ENCODE measurements around the gene C2CD4A. TPM values are rescaled to one million over a fixed set of nuclear protein-coding genes. Genes with fewer than 3 reads are reported as not detected.
A peak's percentile ranks its signal among the peaks of the same experiment; 100 is the strongest.

C2CD4A gene, protein sequence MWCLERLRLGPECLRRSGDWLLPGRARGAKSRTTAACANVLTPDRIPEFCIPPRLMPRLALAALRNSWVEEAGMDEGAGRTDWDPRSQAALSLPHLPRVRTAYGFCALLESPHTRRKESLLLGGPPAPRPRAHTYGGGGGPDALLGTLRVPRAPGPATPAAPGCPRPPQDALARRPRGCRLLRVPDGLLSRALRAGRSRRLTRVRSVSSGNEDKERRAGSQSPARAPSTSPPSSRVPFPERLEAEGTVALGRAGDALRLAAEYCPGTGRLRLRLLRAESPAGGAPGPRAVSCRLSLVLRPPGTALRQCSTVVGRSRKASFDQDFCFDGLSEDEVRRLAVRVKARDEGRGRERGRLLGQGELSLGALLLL
- total RNA-seq = under 1 TPM; 0.06 to 0.79 TPM
- polyA plus RNA-seq (ENCODE audit: insufficient read length in 2 of 2) = under 1 TPM; 0.78 to 0.86 TPM
- long read RNA-seq, donor 1, partial matches to known transcripts = 0 of 1 reads
- long read RNA-seq, donor 1, other reads (novel, unspliced or antisense) = 0 of 1 reads
- long read RNA-seq, donor 2 = 0 reads
- long read RNA-seq, donor 3 = 0 reads
- long read RNA-seq, donor 4 = 0 reads

GRCh38 chr15:62066663-62067447, at the start of gene C2CD4A:
Gene C2CD4A, plus strand, starts transcription at chr15:62066977. Its CDS starts 637 bp downstream, at chr15:62067614.
- H3K9me3 ChIP-seq (ENCODE audit: control insufficient read depth, insufficient read depth, low read length) = no peaks in the 10 kb centered on the region
- peak within 1 kb of the TSS; percentile 37 for H3K4me3 ChIP-seq (ENCODE audit: low read depth, low read length)
- DNase-seq (ENCODE audit: low read depth in 4 of 6, low spot score in 6 of 6) = peak in 3 of 6 donors; percentile 15 to 79 (median 60)
- WGBS (ENCODE audit: insufficient coverage) = 3% methylated on average over 30 of the region's 33 CpGs
- H3K36me3 ChIP-seq (ENCODE audit: control insufficient read depth, insufficient read depth, low read length) = no peaks in the 10 kb centered on the region
- peaks cover 61% of the 10 kb centered on the region for H3K27me3 ChIP-seq (ENCODE audit: control insufficient read depth, insufficient read depth, low read length)
- H3K4me1 ChIP-seq (ENCODE audit: control insufficient read depth, insufficient read depth, low read length) = peaks cover 10% of the 10 kb centered on the region
- no peak within 1 kb of the TSS for H3K27ac ChIP-seq (ENCODE audit: low read depth, low read length)

DNA sequence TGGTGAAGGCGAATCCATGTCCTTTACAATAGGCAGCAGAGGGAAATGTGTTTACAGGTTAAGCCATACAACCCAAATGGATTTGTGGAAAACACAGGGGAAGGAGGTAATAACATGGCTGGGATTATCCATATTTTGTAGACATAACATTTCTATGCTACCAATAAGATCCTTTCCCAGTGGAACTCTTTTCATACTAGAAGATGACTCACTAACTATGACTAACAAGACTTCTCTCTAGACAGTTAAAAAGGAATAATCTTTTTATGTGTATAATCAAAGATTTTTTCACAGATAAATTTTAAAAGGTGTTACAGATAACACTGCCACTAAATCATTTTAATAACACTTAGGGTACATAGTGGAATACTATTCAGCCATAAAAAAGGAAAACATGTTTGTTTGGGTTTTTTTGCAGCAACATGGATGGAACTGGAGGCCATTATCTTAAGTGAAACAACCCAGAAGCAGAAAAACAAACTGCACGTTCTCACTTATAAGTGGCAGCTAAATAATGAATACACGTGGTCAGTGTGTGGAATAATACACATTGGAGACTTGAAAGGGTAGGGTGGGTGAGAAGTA, 46.1 kb upstream of the C2CD4A start:
- Histone ChIP-seq H3K27me3 (ENCODE audit: control insufficient read depth, insufficient read depth, low read length) (no peaks in the 10 kb centered on the region), H3K36me3 (ENCODE audit: control insufficient read depth, insufficient read depth, low read length) (no peaks in the 10 kb centered on the region), H3K4me1 (ENCODE audit: control insufficient read depth, insufficient read depth, low read length) (no peaks in the 10 kb centered on the region), H3K9me3 (ENCODE audit: control insufficient read depth, insufficient read depth, low read length) (no peaks in the 10 kb centered on the region), H3K4me3 (ENCODE audit: low read depth, low read length) (no peak overlapping the region), H3K27ac (ENCODE audit: low read depth, low read length) (no peak overlapping the region)
- WGBS (ENCODE audit: insufficient coverage) = 100% methylated on average over 1 of the region's 3 CpGs
- DNase-seq (ENCODE audit: low read depth in 4 of 6, low spot score in 6 of 6) = no peak

DNA sequence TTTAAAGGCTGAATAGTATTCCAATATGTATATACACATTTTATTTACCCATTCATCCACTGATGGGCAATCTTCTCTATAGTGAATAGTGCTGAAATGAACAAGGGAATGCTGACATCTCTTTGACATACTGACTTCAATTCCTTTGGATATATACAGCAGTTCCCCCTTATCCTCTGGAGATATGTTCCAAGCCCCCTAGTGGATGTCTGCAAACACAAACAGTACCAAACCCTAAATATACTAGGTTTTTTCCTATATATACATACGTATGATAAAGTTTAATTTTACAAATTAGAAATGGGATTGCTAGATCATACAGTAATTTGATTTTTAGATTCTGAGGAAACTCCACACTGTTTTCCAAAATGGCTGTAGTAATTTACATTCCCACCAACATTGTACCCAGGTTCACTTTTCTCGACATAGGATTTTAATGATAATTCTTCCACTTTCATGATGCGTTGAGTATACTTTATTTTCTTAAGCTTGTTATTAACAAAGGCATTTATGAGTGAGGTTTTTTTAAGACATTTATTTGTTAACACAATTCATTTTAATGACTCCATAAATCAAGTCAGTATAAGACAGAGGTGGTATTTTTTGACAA, 44.7 kb upstream of the C2CD4A start:
- Histone ChIP-seq H3K4me1 (ENCODE audit: control insufficient read depth, insufficient read depth, low read length) (no peaks in the 10 kb centered on the region), H3K27ac (ENCODE audit: low read depth, low read length) (no peak overlapping the region), H3K9me3 (ENCODE audit: control insufficient read depth, insufficient read depth, low read length) (no peaks in the 10 kb centered on the region), H3K27me3 (ENCODE audit: control insufficient read depth, insufficient read depth, low read length) (no peaks in the 10 kb centered on the region), H3K36me3 (ENCODE audit: control insufficient read depth, insufficient read depth, low read length) (no peaks in the 10 kb centered on the region), H3K4me3 (ENCODE audit: low read depth, low read length) (no peak overlapping the region)
- no peak for DNase-seq (ENCODE audit: low read depth in 4 of 6, low spot score in 6 of 6)
- no CpG with 5 or more reads among the region's 3 CpGs for WGBS (ENCODE audit: insufficient coverage)

DNA sequence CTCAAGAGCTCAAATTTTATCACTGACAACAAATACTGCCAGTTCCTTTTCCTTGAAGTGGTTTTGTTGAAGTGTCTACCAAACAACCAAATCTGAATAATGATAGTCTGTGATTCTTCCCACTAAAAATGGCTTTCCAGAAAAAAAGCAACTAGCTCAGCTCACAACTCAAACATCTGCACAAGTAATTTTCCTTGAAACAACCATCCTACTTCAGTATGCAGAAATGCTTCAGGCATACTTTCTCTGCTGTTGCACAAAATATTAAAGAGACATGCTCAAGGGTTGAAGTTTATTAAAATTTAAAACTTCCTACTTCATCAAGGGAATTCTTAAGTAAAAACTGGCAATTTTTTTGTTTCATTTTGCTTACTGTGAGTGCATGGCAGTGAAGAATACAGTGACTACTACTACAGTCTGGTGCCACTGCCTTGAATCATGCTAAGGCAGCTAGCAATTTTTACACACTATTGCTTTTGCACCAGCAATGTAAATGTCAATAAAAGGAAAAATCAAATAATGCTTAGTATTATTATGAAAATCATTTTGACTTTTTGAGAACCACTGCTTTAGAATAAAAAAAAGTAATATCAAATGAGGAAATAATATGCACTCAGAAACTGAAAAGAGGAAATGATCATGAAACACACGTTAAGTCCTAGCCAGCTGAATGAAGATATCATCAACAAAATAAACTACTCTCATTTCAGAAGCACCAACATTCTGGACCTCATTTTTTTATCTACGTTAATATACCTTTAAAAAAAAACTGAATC, 40.1 kb upstream of the C2CD4A start:
- peaks cover 3% of the 10 kb centered on the region for H3K36me3 ChIP-seq (ENCODE audit: control insufficient read depth, insufficient read depth, low read length)
- H3K27ac ChIP-seq (ENCODE audit: low read depth, low read length) = no peak overlapping the region
- no peak overlapping the region for H3K4me3 ChIP-seq (ENCODE audit: low read depth, low read length)
- no peaks in the 10 kb centered on the region for H3K9me3 ChIP-seq (ENCODE audit: control insufficient read depth, insufficient read depth, low read length)
- DNase-seq (ENCODE audit: low read depth in 4 of 6, low spot score in 6 of 6) = peak in 1 of 6 donors; percentile 7
- H3K27me3 ChIP-seq (ENCODE audit: control insufficient read depth, insufficient read depth, low read length) = no peaks in the 10 kb centered on the region
- WGBS (ENCODE audit: insufficient coverage) = 86% methylated on average over 1 of the region's 2 CpGs
- H3K4me1 ChIP-seq (ENCODE audit: control insufficient read depth, insufficient read depth, low read length) = no peaks in the 10 kb centered on the region

DNA sequence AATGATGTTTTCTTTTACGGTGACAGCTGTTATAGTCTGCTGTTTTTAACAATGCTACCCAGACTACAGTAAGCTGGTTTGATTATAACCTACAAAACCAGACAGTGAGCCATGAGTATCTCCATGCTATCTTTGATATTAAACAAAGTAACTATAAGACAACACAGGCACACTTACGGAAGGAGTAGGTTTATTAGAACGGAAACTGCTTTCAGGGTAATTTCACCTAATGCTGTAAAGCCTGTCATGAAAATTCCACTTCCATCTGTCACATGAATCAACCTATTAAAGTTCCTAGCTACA, 39.6 kb upstream of the C2CD4A start:
- Histone ChIP-seq H3K36me3 (ENCODE audit: control insufficient read depth, insufficient read depth, low read length) (peaks cover 3% of the 10 kb centered on the region), H3K4me1 (ENCODE audit: control insufficient read depth, insufficient read depth, low read length) (no peaks in the 10 kb centered on the region), H3K27me3 (ENCODE audit: control insufficient read depth, insufficient read depth, low read length) (no peaks in the 10 kb centered on the region), H3K27ac (ENCODE audit: low read depth, low read length) (no peak overlapping the region), H3K9me3 (ENCODE audit: control insufficient read depth, insufficient read depth, low read length) (no peaks in the 10 kb centered on the region), H3K4me3 (ENCODE audit: low read depth, low read length) (no peak overlapping the region)
- DNase-seq (ENCODE audit: low read depth in 4 of 6, low spot score in 6 of 6) = no peak
- WGBS (ENCODE audit: insufficient coverage) = no CpG with 5 or more reads among the region's 3 CpGs

DNA sequence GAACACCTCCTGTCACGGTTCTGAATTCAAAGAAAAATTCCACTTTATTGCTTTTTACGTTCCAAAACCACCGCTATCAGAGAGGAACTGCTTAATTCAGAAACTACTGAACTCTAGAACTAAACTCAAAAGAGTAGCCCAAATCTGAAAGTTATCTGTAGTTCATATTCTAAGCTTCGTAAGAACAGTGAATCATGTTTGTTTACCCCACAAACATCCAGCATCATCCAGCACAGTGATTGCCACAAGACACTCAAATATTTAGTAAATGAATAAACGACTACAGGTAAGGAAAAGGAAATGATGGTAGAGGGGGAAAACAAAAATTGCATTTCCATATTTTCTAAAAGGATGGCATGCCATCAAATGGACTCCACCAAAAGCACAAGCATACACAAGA, 38.9 kb upstream of the C2CD4A start:
- DNase-seq (ENCODE audit: low read depth in 4 of 6, low spot score in 6 of 6) = no peak
- H3K27ac ChIP-seq (ENCODE audit: low read depth, low read length) = no peak overlapping the region
- no peaks in the 10 kb centered on the region for H3K4me1 ChIP-seq (ENCODE audit: control insufficient read depth, insufficient read depth, low read length)
- no peaks in the 10 kb centered on the region for H3K9me3 ChIP-seq (ENCODE audit: control insufficient read depth, insufficient read depth, low read length)
- no peaks in the 10 kb centered on the region for H3K27me3 ChIP-seq (ENCODE audit: control insufficient read depth, insufficient read depth, low read length)
- H3K36me3 ChIP-seq (ENCODE audit: control insufficient read depth, insufficient read depth, low read length) = peaks cover 3% of the 10 kb centered on the region
- no peak overlapping the region for H3K4me3 ChIP-seq (ENCODE audit: low read depth, low read length)
- 100% methylated on average over 2 of the region's 5 CpGs for WGBS (ENCODE audit: insufficient coverage)

- DNase-seq (ENCODE audit: low read depth in 4 of 6, low spot score in 6 of 6) = no peak
- Histone ChIP-seq H3K9me3 (ENCODE audit: control insufficient read depth, insufficient read depth, low read length) (no peaks in the 10 kb centered on the region), H3K4me3 (ENCODE audit: low read depth, low read length) (no peak overlapping the region), H3K27ac (ENCODE audit: low read depth, low read length) (no peak overlapping the region), H3K27me3 (ENCODE audit: control insufficient read depth, insufficient read depth, low read length) (no peaks in the 10 kb centered on the region), H3K4me1 (ENCODE audit: control insufficient read depth, insufficient read depth, low read length) (no peaks in the 10 kb centered on the region), H3K36me3 (ENCODE audit: control insufficient read depth, insufficient read depth, low read length) (no peaks in the 10 kb centered on the region)
- WGBS (ENCODE audit: insufficient coverage) = no CpG with 5 or more reads among the region's 2 CpGs
These were observed 31.4 kb upstream of the C2CD4A start for GRCh38 chr15:62035256-62035924.

GRCh38 chr15:62046078-62046743, 20.6 kb upstream of the C2CD4A start:
- DNase-seq (ENCODE audit: low read depth in 4 of 6, low spot score in 6 of 6) = no peak
- no peaks in the 10 kb centered on the region for H3K36me3 ChIP-seq (ENCODE audit: control insufficient read depth, insufficient read depth, low read length)
- H3K27ac ChIP-seq (ENCODE audit: low read depth, low read length) = no peak overlapping the region
- no peak overlapping the region for H3K4me3 ChIP-seq (ENCODE audit: low read depth, low read length)
- H3K4me1 ChIP-seq (ENCODE audit: control insufficient read depth, insufficient read depth, low read length) = no peaks in the 10 kb centered on the region
- H3K27me3 ChIP-seq (ENCODE audit: control insufficient read depth, insufficient read depth, low read length) = no peaks in the 10 kb centered on the region
- H3K9me3 ChIP-seq (ENCODE audit: control insufficient read depth, insufficient read depth, low read length) = no peaks in the 10 kb centered on the region
- WGBS (ENCODE audit: insufficient coverage) = no CpG with 5 or more reads among the region's 5 CpGs
